GM18526 (cell line): ENCODE measurements around the gene SLC15A3.
A peak's percentile ranks its signal among the peaks of the same experiment; 100 is the strongest.

Source experiments
- POLR2A ChIP-seq: IDR thresholded peaks from 3 replicates; pipeline ENCODE4 v1.6.1; 2011; ENCODE audit not compliant: insufficient read length; ENCODE audit errors: extremely low read depth

Gene SLC15A3

GRCh38 chr11:60928563-60929001 is 23.4 kb downstream of the SLC15A3 start:
- TF ChIP-seq POLR2A, result no peak

DNA sequence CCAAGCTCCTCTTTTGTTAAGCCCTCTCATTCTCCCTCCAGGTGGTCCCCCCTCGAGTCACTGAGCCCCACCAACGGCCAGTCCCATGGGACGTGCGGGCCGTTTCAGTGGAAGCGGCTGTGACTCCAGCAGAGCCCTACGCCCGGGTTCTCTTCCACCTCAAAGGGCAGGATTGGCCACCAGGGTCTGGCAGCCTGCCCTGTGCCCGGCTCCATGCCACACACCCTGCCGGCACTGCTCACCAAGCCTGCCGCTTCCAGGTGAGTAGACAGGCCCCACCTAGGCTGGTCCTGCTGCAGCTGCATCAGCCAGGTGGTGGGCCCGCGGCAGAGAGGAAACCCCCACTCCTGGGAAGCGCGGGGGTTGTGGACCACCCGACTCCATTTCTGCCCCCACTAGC is 24.4 kb downstream of the SLC15A3 start:
- no peak for TF ChIP-seq POLR2A

DNA sequence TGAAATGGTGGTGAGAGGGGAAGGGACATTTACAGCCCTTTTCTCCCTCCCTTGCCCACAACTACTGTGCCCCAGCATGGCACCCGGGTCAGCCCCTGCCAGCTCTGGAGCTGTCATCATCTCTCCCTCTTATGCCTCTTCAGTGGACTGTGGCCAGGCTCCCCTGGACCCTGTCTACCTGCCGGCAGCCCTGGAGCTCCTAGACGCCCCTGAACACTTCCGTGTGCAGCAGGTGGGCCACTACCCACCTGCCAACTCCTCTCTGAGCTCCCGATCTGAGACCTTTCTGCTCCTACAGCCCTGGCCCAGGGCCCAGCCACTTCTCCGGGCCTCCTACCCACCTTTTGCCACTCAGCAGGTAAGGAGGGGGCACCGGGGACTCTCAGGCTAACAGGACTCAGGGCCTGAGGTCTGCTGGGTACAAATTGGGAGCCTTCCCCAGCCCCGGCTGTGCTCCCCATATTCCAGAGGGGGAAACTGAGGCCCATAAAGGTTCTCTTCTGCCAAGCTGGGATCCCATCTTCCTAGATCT is 24.8 kb downstream of the SLC15A3 start:
- no peak for TF ChIP-seq POLR2A

DNA sequence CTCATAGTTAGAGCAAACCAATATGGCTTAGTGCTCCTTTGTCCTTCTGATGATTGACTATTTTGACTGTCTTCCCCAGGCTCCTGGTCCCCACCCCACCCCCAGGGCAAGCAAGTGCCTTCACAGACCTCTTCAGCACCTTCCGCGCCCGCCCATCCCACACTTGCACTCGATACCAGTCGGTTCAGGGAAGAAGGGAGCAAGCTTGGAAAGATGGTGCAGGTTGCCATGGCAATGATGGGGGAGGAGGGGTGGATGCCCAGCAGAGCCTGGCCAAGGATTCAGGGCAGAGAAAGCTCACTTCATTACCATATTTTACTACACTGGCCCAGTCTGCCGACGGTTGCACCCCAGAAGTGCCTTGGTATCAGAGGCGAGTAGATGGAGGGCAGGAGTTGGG is 25.5 kb downstream of the SLC15A3 start:
- TF ChIP-seq POLR2A, result no peak

GRCh38 chr11:60925868-60926267 is 26.1 kb downstream of the SLC15A3 start:
- TF ChIP-seq POLR2A, result no peak

DNA sequence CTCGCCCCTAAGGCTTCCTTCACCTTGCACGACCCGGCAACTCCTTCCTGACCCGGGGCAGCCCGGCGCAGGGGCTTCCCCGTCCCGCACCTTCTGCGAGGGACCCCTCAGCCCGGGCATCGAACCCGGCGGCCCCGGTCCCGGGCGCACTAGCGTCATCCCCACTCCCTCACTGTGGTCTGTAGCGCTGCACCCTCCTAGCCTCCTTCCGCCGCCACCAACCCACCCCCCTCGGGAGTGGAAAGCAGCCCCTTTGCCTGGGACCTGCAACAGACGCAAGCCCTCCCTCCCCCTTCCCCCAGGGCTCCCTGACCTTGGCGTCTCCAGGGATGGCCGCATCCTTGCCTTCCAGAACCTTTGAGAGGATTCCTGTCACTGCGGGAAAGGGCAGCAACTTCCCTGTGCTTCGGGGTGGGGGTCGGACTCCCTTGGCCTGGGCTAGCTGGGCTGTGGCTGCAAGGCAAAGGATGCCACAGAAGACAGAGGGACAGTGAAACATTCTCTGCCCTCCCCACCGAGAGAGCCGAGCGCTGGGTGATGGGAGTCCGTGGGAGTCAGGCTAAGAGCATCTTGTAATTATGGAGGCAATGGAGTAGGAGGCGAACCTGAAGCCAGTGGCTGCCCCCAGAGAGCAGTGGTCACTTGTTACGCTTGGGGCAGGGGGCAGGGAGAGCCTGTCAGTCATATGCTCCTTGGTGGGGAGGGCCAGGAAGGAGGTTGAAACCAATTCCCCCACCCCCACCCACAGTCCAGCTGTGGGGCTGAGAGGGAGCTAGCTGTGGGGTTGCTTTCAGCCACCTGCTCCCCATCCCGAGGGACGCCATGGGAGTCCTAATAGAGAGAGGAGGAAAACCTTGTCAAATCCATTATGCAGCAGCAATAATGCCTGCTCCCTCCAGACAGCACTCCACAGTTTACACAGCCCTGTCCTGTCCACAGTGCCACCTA is 26.8 kb downstream of the SLC15A3 start:
- no peak for TF ChIP-seq POLR2A

DNA sequence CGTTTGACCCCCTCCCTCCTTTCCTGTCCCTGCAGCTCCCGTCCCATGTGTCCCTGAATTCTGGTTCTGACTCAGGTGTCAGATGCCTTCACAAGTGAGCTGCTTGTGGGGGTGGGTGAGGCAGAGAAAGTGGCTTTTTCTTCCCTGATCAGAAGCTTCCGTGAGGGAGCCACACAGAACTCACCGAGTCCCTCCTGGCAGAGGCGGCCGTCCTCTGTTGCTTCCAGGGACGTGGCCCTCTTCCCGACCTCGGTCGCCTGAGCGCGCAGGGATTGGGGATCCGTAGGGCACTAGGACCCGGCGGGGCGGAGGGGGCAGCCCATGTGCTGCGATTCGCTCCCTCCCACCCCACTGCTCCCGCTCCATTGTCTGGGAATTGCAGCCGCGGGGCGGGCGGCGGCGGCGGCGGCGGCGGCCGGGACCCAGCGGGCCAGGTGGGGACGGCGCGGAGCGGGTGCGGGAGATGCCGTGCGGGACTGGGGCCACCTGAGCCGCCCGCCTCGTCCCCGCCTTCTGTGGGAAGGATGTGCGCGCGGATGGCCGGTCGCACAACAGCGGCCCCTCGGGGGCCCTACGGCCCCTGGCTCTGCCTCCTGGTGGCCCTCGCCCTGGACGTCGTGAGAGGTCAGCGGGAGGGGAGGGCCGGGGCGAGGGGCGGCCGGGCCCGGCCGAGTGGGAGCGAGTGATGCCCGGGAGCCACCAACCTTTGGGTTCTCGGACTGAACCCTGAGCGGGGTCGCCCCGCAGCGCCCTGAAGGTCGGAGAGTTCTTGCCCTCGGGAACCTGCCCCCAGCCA is 27.7 kb downstream of the SLC15A3 start, which contains the start of gene TMEM132A:
TMEM132A (plus strand) TSS at position 351 of the 796 bp plus-strand sequence; CDS start at position 525, 174 bp downstream.
- TF ChIP-seq POLR2A, result no peak

GRCh38 chr11:60923800-60924109 is 28.2 kb downstream of the SLC15A3 start:
- TF ChIP-seq POLR2A, result peak; percentile 8

- TF ChIP-seq POLR2A, result no peak
Observed at GRCh38 chr11:60923326-60923725, 28.6 kb downstream of the SLC15A3 start.

GRCh38 chr11:60922906-60923305 is 29.1 kb downstream of the SLC15A3 start:
- no peak for TF ChIP-seq POLR2A

DNA sequence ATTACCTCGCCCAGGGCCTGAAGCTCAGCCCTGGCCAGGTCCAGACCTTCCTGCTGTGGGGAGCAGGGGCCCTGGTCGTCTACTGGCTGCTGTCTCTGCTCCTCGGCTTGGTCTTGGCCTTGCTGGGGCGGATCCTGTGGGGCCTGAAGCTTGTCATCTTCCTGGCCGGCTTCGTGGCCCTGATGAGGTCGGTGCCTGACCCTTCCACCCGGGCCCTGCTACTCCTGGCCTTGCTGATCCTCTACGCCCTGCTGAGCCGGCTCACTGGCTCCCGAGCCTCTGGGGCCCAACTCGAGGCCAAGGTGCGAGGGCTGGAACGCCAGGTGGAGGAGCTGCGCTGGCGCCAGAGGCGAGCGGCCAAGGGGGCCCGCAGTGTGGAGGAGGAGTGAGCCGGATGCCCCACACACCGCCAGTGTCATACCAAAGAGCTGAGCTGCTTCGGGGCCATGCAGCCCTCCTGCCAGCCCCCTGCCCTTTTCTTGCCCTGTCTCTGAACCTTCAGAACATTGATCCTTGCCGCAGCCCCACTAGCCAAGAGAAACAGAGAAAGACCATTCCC is 30.1 kb downstream of the SLC15A3 start:
- no peak for TF ChIP-seq POLR2A

GRCh38 chr11:60921259-60921658 is 30.7 kb downstream of the SLC15A3 start:
- no peak for TF ChIP-seq POLR2A

DNA sequence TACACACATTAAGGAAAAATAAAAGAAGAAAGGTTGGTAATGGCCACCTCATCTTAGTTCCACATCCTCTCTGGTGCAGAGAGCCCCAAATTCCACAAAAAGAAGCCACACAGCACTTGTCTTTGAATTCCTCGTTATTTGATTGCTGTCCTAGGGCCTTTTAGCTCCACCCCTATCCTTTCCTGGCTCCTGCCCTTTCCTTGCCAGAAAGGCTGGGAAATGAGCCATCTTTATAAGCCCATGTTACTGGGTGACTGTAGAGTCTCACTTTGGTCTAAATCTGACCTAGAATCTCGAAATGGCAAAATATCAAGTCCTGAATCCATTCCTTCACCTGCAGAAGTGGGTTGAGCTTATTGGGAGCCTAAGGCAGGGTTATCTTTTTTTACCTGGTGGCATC is 32.0 kb downstream of the SLC15A3 start:
- TF ChIP-seq POLR2A, result no peak

DNA sequence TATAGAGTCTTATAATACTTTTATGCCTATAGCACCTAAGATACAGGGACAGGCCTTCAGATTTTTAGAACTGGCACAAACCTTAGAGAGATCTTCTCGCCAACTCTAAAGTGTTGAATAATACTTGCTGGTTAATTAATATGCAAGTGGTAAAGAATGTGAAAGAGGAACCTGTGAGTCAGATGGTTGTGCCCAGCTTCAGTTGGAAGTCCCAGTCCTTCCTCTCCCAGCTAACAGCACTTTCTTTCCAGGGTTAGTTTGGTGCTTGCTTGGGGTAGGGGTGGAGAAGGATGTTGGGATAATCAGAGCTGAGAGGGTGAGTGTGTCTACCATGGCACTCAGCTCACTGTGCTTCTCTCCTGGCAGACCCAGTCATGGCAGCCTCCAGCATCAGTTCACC is 32.7 kb downstream of the SLC15A3 start:
- no peak for TF ChIP-seq POLR2A

- no peak for TF ChIP-seq POLR2A
Observed at GRCh38 chr11:60918939-60919265, 33.1 kb downstream of the SLC15A3 start.

DNA sequence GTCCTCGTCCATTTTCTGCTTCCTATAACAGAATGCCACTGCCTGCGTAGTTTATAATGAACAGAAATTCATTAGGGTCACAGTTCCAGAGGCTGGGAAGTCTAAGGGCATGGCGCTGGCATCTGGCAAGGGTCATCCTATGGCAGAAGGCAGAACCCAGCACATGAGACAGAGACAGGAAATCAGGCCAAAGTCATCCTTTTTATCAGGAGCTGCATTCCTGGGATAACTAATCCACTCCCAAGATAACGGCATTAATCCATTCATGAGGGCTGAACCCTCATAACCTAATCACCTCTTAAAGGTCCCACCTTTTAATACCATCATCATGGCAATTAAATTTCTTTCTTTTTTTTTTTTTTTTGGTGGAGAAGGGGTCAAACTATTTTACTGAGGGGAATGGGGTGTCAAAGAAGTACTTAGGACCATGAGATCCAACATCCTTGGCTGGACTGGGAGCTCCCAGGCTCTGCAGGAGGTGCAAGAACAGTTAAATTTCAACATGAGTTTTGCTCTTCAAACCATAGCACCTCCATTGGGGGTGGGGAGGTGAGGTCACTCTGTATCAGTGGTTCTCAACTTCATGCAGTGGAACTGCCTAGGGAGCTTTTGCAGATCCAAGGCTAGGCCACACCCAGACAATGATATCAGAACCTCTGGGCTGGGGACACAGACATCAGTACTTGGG is 33.6 kb downstream of the SLC15A3 start:
- no peak for TF ChIP-seq POLR2A

DNA sequence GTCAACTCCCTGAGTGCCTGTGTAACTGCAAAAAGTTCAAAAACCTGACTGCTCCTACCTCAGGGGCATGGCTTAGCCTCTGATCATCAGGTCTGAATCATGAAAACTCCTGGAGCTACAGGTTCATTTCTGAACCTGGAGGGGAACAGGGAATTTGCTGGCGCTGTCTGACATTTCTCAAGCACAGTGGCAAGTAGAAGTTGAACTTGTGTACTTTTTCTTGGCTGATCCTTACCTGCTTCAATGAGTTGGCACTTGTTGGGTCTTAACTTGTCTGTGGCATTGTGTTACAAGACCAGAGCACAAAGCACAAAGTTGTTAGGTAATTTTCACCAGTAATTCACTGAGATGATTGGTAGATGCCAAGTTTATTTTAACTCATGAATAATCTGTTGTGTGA is 34.7 kb downstream of the SLC15A3 start:
- no peak for TF ChIP-seq POLR2A
